PC-3 (cell line): Measurements from ENCODE around the gene ANGPTL2.

Source experiments
- CTCF ChIP-seq: fragments of 300-600 bp; sonication (generic); conservative IDR thresholded peaks from 2 replicates; pipeline ENCODE4 v1.5.1; 2017; ENCODE audit warnings: antibody characterized with exemption, low read depth, mild to moderate bottlenecking, low read length
- EZH2 ChIP-seq: fragments of 300-600 bp; sonication (generic); IDR thresholded peaks from one replicate; pipeline ENCODE4 v1.6.1; 2017; ENCODE audit warnings: antibody characterized with exemption, mild to moderate bottlenecking, low read length; ENCODE audit not compliant: unreplicated experiment
- EZH2phosphoT487 ChIP-seq: fragments of 300-600 bp; sonication (generic); IDR thresholded peaks from 2 replicates; pipeline ENCODE4 v1.6.1; 2018; ENCODE audit warnings: mild to moderate bottlenecking, antibody characterized with exemption, low read length, borderline replicate concordance

- TF ChIP-seq CTCF (no peak), EZH2 (no peak), EZH2phosphoT487 (no peak)
Measured at GRCh38 chr9:127105805-127106465, 16.5 kb downstream of the ANGPTL2 start.
